Type B pancreatic cell (in vitro differentiated cells): ENCODE results near the gene TTLL8. TPM values are rescaled to one million over a fixed set of nuclear protein-coding genes. Genes with fewer than 3 reads are reported as not detected.

Source experiments
- DNase-seq: peaks from one replicate; pipeline ENCODE4 v3.0.0; 2021; ENCODE audit warnings: mixed read lengths; ENCODE audit not compliant: unreplicated experiment; ENCODE audit errors: extremely low spot score
- H3K27ac Mint-ChIP-seq: 2 replicates; pipeline ENCODE4 v1.8.0; 2021; ENCODE audit warnings: mild to moderate bottlenecking, mixed read lengths
- H3K27me3 Mint-ChIP-seq: 2 replicates; pipeline ENCODE4 v1.8.0; 2021; ENCODE audit warnings: mixed read lengths
- H3K36me3 Mint-ChIP-seq: 2 replicates; pipeline ENCODE4 v1.8.0; 2021; ENCODE audit warnings: mixed read lengths
- H3K4me1 Mint-ChIP-seq: one replicate; pipeline ENCODE4 v1.8.0; 2021; ENCODE audit warnings: mixed read lengths; ENCODE audit not compliant: unreplicated experiment
- H3K4me3 Mint-ChIP-seq: 2 replicates; pipeline ENCODE4 v1.8.0; 2021; ENCODE audit warnings: mild to moderate bottlenecking, mixed read lengths
- H3K9me3 Mint-ChIP-seq: 2 replicates; pipeline ENCODE4 v1.8.0; 2021; ENCODE audit warnings: mixed read lengths
- total RNA-seq: library from RNA; stranded (reverse); gene quantifications from 2 replicates; pipeline ENCODE4 v1.2.1, GENCODE V29; 2021; ENCODE audit warnings: low replicate concordance
- TF ChIP-seq, protein P1 (sequence below): fragments of 200-600 bp; sonication (generic); conservative IDR thresholded peaks from 2 replicates; pipeline ENCODE4 v1.5.0; 2021; ENCODE audit warnings: antibody characterized with exemption, mild to moderate bottlenecking

TTLL8 gene
- total RNA-seq, 1 donor from 2014 or later, result not detected

DNA sequence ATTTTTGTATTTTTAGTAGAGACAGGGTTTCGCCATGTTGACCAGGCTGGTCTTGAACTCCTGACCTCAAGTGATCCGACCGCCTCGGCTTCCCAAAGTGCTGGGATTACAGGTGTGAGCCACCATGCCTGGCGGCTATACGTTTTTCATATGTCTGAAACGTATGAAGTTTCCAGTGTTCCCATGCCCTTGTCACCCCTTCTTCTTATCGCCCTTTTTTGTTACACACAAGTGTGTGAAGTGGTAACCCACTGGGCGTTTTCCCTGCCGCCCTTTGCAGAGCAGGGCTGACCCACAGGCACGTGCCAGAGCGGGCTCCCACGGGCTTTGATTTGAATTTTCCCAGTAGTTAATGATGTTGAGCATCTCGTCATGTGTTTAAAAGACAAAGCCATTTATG lies 80.5 kb downstream of the TTLL8 start:
- peaks cover 6% of the 10 kb centered on the region for H3K4me1 Mint-ChIP-seq
- no peaks in the 10 kb centered on the region for H3K36me3 Mint-ChIP-seq
- no peak overlapping the region for H3K27ac Mint-ChIP-seq
- peaks cover 8% of the 10 kb centered on the region for H3K9me3 Mint-ChIP-seq
- no peak overlapping the region for H3K4me3 Mint-ChIP-seq
- DNase-seq, result no peak
- TF ChIP-seq, protein P1, sequence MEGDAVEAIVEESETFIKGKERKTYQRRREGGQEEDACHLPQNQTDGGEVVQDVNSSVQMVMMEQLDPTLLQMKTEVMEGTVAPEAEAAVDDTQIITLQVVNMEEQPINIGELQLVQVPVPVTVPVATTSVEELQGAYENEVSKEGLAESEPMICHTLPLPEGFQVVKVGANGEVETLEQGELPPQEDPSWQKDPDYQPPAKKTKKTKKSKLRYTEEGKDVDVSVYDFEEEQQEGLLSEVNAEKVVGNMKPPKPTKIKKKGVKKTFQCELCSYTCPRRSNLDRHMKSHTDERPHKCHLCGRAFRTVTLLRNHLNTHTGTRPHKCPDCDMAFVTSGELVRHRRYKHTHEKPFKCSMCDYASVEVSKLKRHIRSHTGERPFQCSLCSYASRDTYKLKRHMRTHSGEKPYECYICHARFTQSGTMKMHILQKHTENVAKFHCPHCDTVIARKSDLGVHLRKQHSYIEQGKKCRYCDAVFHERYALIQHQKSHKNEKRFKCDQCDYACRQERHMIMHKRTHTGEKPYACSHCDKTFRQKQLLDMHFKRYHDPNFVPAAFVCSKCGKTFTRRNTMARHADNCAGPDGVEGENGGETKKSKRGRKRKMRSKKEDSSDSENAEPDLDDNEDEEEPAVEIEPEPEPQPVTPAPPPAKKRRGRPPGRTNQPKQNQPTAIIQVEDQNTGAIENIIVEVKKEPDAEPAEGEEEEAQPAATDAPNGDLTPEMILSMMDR, result no peak
- peaks cover 32% of the 10 kb centered on the region for H3K27me3 Mint-ChIP-seq

DNA sequence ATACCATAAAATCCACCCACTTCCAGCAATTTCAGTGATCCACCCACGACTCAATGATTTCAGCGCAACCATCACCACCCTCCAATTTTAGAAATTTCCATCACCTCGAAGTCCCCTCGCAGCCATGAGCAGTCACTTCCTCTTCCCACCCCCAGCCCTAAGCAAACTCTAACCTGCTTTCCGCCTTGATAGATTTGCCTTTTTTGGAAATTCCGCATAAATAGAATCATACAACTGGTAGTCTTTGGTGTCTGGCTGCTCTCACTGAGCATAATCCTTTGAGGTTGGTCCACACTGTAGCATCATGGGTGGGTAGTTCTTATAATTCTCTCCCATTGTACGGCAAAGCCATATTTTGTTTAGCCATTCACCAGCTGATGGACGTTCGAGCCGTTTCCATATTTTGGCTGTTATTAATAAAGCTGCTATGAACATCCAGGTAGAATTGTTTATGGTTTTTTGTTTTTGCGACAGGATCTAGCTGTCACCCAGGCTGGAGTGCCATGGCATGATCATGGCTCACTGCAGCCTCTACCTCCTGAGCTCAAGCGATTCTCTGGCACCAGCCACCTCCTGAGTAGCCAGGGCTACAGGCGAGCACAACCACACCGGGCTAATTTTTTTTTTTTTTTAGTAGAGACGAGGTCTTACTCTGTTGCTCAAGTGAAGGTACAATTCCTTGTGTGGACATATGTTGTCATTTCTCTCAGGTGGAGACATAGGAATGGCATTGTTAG lies 81.5 kb downstream of the TTLL8 start:
- DNase-seq, result no peak
- peaks cover 8% of the 10 kb centered on the region for H3K9me3 Mint-ChIP-seq
- H3K36me3 Mint-ChIP-seq, result no peaks in the 10 kb centered on the region
- H3K4me1 Mint-ChIP-seq, result peaks cover 6% of the 10 kb centered on the region
- H3K4me3 Mint-ChIP-seq, result peak overlapping the region; percentile 32
- H3K27ac Mint-ChIP-seq, result peak overlapping the region; percentile 59
- peaks cover 24% of the 10 kb centered on the region for H3K27me3 Mint-ChIP-seq
- TF ChIP-seq, protein P1, result no peak

DNA sequence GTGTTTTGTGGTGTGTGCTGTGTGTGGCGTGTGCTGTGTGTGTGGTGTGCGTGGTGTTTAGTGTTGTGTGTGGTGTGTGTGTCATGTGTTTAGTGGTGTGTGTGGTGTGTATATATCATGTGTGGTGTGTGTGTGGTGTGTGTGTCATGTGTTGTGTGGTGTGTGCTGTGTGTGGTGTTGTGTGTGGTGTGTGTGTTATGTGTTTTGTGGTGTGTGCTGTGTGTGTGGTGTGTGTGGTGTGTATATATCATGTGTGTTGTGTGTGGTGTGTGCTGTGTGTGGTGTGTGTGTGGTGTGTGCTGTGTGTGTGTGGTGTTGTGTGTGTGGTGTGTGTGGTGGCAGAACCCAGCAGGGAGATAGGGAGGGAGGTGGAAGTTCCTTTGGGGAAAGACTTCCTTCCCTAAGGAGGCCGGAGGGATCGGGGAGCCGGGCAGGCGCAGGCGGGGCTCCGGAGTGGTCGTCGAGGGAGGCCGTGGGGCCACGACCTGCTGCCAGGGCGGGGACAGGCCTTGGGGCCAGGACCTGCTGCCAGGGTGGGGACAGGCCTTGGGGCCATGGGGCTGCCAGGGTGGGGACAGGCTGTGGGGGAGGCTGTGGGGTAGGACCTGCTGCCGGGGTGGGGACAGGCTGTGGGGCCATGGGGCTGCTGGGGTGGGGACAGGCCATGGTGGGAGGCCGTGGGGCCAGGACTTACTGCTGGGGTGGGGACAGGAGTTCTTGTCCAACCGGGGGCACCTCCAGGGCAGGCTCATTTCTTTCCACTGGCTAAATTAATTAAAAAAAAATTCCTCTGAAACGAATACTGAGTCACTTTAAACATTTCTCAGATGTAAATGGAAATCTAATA lies 82.3 kb downstream of the TTLL8 start:
- Mint-ChIP-seq H3K9me3 (peaks cover 8% of the 10 kb centered on the region), H3K4me1 (peaks cover 6% of the 10 kb centered on the region), H3K36me3 (no peaks in the 10 kb centered on the region), H3K27me3 (peaks cover 24% of the 10 kb centered on the region), H3K4me3 (no peak overlapping the region), H3K27ac (peak overlapping the region; percentile 59)
- TF ChIP-seq, protein P1, result no peak
- no peak for DNase-seq

DNA sequence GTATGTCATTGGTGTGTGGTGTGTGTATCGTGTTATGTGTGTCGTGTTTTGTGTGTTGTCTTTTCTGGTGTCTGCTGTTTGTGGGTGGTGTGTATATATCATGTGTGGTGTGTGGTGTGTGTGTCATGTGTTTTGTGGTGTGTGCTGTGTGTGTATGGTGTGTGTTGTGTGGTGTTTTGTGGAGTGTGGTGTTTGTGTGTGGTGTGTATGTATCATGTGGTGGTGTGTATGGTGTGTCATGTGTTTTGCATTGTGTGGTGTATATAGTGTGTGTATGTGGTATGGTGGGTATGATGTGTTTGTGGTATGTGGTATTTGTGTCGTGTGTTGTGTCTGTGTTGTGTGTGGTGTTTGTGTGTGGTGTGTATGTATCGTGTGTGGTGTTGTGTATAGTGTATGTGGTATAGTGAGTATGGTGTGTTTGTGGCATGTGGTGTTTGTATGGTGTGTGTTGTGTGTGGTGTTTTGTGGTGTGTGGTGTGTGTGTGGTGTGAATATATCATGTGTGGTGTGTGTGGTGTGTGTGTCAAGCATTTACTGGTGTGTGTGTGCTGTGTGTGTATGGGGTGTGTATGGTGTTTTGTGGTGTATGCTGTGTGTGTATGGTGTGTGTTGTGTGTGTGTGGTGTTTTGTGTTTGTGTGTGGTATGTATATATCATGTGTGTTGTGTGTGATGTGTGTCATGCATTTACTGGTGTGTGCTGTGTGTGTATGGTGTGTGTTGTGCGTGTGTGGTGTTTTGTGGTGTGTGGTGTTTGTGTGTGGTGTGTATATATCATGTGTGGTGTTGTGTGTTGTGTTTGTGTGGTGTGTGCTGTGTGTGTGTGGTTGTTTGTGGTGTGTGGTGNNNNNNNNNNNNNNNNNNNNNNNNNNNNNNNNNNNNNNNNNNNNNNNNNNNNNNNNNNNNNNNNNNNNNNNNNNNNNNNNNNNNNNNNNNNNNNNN lies 84.8 kb downstream of the TTLL8 start:
- peaks cover 10% of the 10 kb centered on the region for H3K4me1 Mint-ChIP-seq
- no peaks in the 10 kb centered on the region for H3K9me3 Mint-ChIP-seq
- DNase-seq, result no peak
- TF ChIP-seq, protein P1, result no peak
- H3K4me3 Mint-ChIP-seq, result no peak overlapping the region
- H3K36me3 Mint-ChIP-seq, result no peaks in the 10 kb centered on the region
- no peak overlapping the region for H3K27ac Mint-ChIP-seq
- peaks cover 15% of the 10 kb centered on the region for H3K27me3 Mint-ChIP-seq
